HepG2 (cell line): ENCODE measurements around the gene INTS12. TPM values are rescaled to one million over a fixed set of nuclear protein-coding genes. Genes with fewer than 3 reads are reported as not detected.

Experiments used
- ATAC-seq: fragments of 200-7000 bp; cut with Tn5 transposase; 3 replicates; pipeline ENCODE4 v1.9.1; 2020; ENCODE audit warnings: mild to moderate bottlenecking, moderate library complexity
- BruUV-seq: library from RNA; stranded (reverse); fragments of 400-500 nt; replicated peaks from 2 replicates; lab custom pipeline; 2021; lab: Mats Ljungman, UMichigan
- CTCF ChIA-PET: fragments of 300-600 bp; formaldehyde crosslinking; extraction: SDS; loops from one replicate; lab custom pipeline; 2021; ENCODE audit warnings: low total read pairs, inconsistent platforms, low intra/inter-chr PET ratio; lab: Yijun Ruan, JAX
- POLR2A ChIA-PET: fragments of 350-600 bp; sonication (Branson Sonifier 250); formaldehyde crosslinking; loops from one replicate; lab custom pipeline; 2020; ENCODE audit warnings: antibody characterized with exemption, inconsistent platforms; lab: Yijun Ruan, JAX
- DNase-seq: peaks from one replicate; pipeline ENCODE4 v3.0.0-alpha.2; 2015; ENCODE audit warnings: low spot score
- FAIRE-seq: peaks from 3 replicates; lab custom pipeline; 2011; peaks lifted over from hg19 to GRCh38; lab: Jason Lieb, UNC
- H2AFZ ChIP-seq: one replicate; pipeline ENCODE4 v1.6.1; 2011; ENCODE audit warnings: low read length, inconsistent platforms
- H3K27ac ChIP-seq: fragments of 300-600 bp; 3 replicates; pipeline ENCODE4 v1.8.0; 2011; ENCODE audit warnings: mixed run types, mild to moderate bottlenecking, mixed read lengths, low read length, inconsistent platforms; ENCODE audit not compliant: insufficient read depth; ENCODE audit errors: extremely low read length
- H3K27me3 ChIP-seq, 2 experiments: fragments of 200-600 bp in 1 of 2; 2 replicates in 1 of 2; 3 replicates in 1 of 2; pipeline versions ENCODE4 v1.6.0 to v1.8.0; 2011; ENCODE audit warnings: low read length in 2 of 2, mild to moderate bottlenecking in 2 of 2, moderate library complexity in 2 of 2, inconsistent platforms in 1 of 2; ENCODE audit not compliant: insufficient read depth in 2 of 2, control insufficient read depth in 1 of 2
- H3K36me3 ChIP-seq, 2 experiments: fragments of 200-600 bp in 1 of 2; replicated peaks in 1 of 2; 2 replicates in 1 of 2; 3 replicates in 1 of 2; pipeline versions ENCODE4 v1.5.1 to v1.8.0; 2011; ENCODE audit warnings: low read length in 2 of 2, inconsistent platforms in 1 of 2; ENCODE audit not compliant: insufficient read depth in 2 of 2, control insufficient read depth in 1 of 2
- H3K4me1 ChIP-seq: 2 replicates; pipeline ENCODE4 v1.5.1; 2012; ENCODE audit warnings: low read length, inconsistent platforms; ENCODE audit not compliant: insufficient read depth
- H3K4me2 ChIP-seq: 2 replicates; pipeline ENCODE4 v1.6.0; 2011; ENCODE audit warnings: low read depth, low read length, inconsistent platforms
- H3K4me3 ChIP-seq, 3 experiments: fragments of 200-600 bp in 1 of 3; sonication (generic), shearing (Covaris generic) in 1 of 3; replicated peaks in 1 of 3; 2 replicates each; pipeline ENCODE4 v1.5.1; 2011 to 2016; ENCODE audit warnings: low read length in 3 of 3, inconsistent platforms in 2 of 3, low read depth in 2 of 3, mild to moderate bottlenecking in 2 of 3, control low read depth in 1 of 3, mixed read lengths in 1 of 3; ENCODE audit not compliant: insufficient read depth in 1 of 3
- H3K79me2 ChIP-seq: one replicate; pipeline ENCODE4 v1.6.1; 2011; ENCODE audit warnings: low read length, inconsistent platforms; ENCODE audit not compliant: insufficient read depth
- H3K9ac ChIP-seq: 2 replicates; pipeline ENCODE4 v1.6.0; 2011; ENCODE audit warnings: mild to moderate bottlenecking, low read depth, low read length, inconsistent platforms; ENCODE audit not compliant: insufficient read depth
- H3K9me3 ChIP-seq: 2 replicates; pipeline ENCODE4 v1.5.1; 2012; ENCODE audit warnings: mild to moderate bottlenecking, low read length
- H4K20me1 ChIP-seq: 2 replicates; pipeline ENCODE4 v1.6.0; 2011; ENCODE audit warnings: inconsistent platforms, mild to moderate bottlenecking, low read length, moderate library complexity; ENCODE audit not compliant: insufficient read depth
- CBX1 ChIP-seq: IDR thresholded peaks from one replicate; pipeline ENCODE4 v1.6.1; 2016; ENCODE audit warnings: antibody characterized with exemption, low read depth
- MIER2 ChIP-seq: IDR thresholded peaks from 2 replicates; pipeline ENCODE4 v1.6.1; 2016; ENCODE audit warnings: missing biosample characterization, missing genetic modification reagents
- SMAD3 ChIP-seq: sonication (generic); formaldehyde crosslinking; IDR thresholded peaks from 2 replicates; pipeline ENCODE4 v1.4.0; 2020; ENCODE audit warnings: missing genetic modification reagents
- SSRP1 ChIP-seq: IDR thresholded peaks from 2 replicates; pipeline ENCODE4 v1.6.1; 2016; ENCODE audit warnings: control low read depth
- ZBTB7B ChIP-seq: sonication (generic); formaldehyde crosslinking; IDR thresholded peaks from 2 replicates; pipeline ENCODE4 v1.4.0; 2020; ENCODE audit warnings: missing genetic modification reagents
- ZNF598 ChIP-seq: sonication (generic); formaldehyde crosslinking; IDR thresholded peaks from 2 replicates; pipeline ENCODE4 v1.5.1; 2020; ENCODE audit warnings: mild to moderate bottlenecking, missing genetic modification reagents, borderline replicate concordance
- ZNF709 ChIP-seq: sonication (generic); formaldehyde crosslinking; IDR thresholded peaks from 2 replicates; pipeline ENCODE4 v1.5.0; 2020; ENCODE audit warnings: mild to moderate bottlenecking, missing genetic modification reagents
- WGBS: methylation state at CpG from one replicate; pipeline ENCODE4 v1.1.6; 2017; ENCODE audit warnings: low lambda C conversion rate; 5-methylcytosine and 5-hydroxymethylcytosine counted together
- in situ Hi-C: cut with HindIII; loops from 2 replicates; pipeline ENCODE4 v1.10.0; 2017; ENCODE audit warnings: low pct_unique_long_range_greater_than_20kb; ENCODE audit not compliant: extremely low pct_ligation_motif_present
- intact Hi-C: fragments of 100-400 bp; cut with micrococcal nuclease; formaldehyde crosslinking; loops from one replicate; pipeline ENCODE4 v1.10.0; 2022; ENCODE audit not compliant: unreplicated experiment
- polyA plus RNA-seq, 8 experiments: library from polyadenylated mRNA; depleted of rRNA in 3 of 8; stranded (reverse) in 7 of 8; unstranded in 1 of 8; fragments of >200 nt; fragmentation: Illumina TruSeq in 4 of 8; extraction: Trizol in 4 of 8; gene quantifications; 2 replicates each; pipeline versions ENCODE4 v1.2.1 to v1.2.3, GENCODE V29; 2011 to 2016; ENCODE audit warnings: low read depth in 4 of 8, missing spikeins in 1 of 8, mixed read lengths in 1 of 8; ENCODE audit not compliant: insufficient read depth in 1 of 8
- total RNA-seq, 5 experiments: library from RNA; depleted of rRNA; stranded (reverse); fragments of >200 nt; fragmentation: Illumina TruSeq; extraction: Trizol; gene quantifications; 2 replicates each; pipeline ENCODE4 v1.2.3, GENCODE V29; 2016; ENCODE audit warnings: low read depth in 1 of 5
- TF ChIP-seq, protein P1 (sequence below): sonication (generic); formaldehyde crosslinking; IDR thresholded peaks from 2 replicates; pipeline ENCODE4 v1.4.0; 2020; ENCODE audit warnings: missing genetic modification reagents
- TF ChIP-seq, protein P2 (sequence below): sonication (generic); formaldehyde crosslinking; conservative IDR thresholded peaks from 2 replicates; pipeline ENCODE4 v1.4.0; 2020; ENCODE audit warnings: missing genetic modification reagents
- TF ChIP-seq, protein P3 (sequence below): sonication (generic); formaldehyde crosslinking; conservative IDR thresholded peaks from 2 replicates; pipeline ENCODE4 v1.4.0; 2020; ENCODE audit warnings: mild to moderate bottlenecking, missing genetic modification reagents, moderate library complexity
- TF ChIP-seq, protein P4 (sequence below): sonication (generic); formaldehyde crosslinking; IDR thresholded peaks from 2 replicates; pipeline ENCODE4 v1.4.0; 2020; ENCODE audit warnings: missing genetic modification reagents

The INTS12 gene
- total and polyA plus RNA-seq, 2 of the 13 experiments (the other 11 are each of a cell fraction or from before 2014, with no cell fraction given), result 20.2 to 21.1 TPM

DNA sequence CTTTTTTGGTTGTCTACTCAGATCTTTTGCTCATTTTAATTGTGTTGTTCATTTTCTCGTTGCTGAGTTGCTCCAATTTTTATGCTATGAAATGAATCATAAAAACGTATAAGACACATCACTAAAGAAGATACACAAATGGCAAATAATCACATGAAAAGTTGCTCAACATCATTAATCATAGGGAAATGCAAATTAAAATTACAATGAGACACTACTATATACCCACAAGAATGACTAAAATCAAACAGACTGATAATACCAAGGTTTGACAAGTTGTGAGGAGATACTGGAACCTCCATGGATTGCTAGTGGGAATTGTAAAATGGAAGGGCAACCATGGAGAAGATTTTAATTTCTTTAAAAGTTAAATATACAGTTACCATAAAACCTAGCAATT, 17.1 kb upstream of the INTS12 start:
- H3K27me3 ChIP-seq, result no peaks in the 10 kb centered on the region
- TF ChIP-seq SMAD3 (CRISPR knock-in tag), result no peak
- TF ChIP-seq CBX1, result no peak
- TF ChIP-seq ZNF598 (CRISPR knock-in tag), result no peak
- TF ChIP-seq, protein P1, sequence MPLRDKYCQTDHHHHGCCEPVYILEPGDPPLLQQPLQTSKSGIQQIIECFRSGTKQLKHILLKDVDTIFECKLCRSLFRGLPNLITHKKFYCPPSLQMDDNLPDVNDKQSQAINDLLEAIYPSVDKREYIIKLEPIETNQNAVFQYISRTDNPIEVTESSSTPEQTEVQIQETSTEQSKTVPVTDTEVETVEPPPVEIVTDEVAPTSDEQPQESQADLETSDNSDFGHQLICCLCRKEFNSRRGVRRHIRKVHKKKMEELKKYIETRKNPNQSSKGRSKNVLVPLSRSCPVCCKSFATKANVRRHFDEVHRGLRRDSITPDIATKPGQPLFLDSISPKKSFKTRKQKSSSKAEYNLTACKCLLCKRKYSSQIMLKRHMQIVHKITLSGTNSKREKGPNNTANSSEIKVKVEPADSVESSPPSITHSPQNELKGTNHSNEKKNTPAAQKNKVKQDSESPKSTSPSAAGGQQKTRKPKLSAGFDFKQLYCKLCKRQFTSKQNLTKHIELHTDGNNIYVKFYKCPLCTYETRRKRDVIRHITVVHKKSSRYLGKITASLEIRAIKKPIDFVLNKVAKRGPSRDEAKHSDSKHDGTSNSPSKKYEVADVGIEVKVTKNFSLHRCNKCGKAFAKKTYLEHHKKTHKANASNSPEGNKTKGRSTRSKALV, result no peak
- no peak for TF ChIP-seq ZBTB7B (CRISPR knock-in tag)
- TF ChIP-seq, all 625 proteins: peak for 0
- Histone ChIP-seq H4K20me1 (no peaks in the 10 kb centered on the region), H3K4me3 (no peak overlapping the region), H3K27ac (no peak overlapping the region), H3K9me3 (no peaks in the 10 kb centered on the region), H2AFZ (no peak overlapping the region), H3K9ac (no peak overlapping the region), H3K4me2 (no peak overlapping the region), H3K79me2 (no peaks in the 10 kb centered on the region), H3K4me1 (no peaks in the 10 kb centered on the region), H3K36me3 (no peaks in the 10 kb centered on the region; a peak in 1 of 5 replicates)
- 72% methylated on average over 2 of the region's 2 CpGs for WGBS
- intact Hi-C loops, result no loop called here
- no peak for DNase-seq
- in situ Hi-C loops, result no loop called here
- no peak for FAIRE-seq
- no TSS peak for BruUV-seq
- CTCF ChIA-PET, result no interaction called here
- ATAC-seq, result no peak
- POLR2A ChIA-PET, result no interaction called here

DNA sequence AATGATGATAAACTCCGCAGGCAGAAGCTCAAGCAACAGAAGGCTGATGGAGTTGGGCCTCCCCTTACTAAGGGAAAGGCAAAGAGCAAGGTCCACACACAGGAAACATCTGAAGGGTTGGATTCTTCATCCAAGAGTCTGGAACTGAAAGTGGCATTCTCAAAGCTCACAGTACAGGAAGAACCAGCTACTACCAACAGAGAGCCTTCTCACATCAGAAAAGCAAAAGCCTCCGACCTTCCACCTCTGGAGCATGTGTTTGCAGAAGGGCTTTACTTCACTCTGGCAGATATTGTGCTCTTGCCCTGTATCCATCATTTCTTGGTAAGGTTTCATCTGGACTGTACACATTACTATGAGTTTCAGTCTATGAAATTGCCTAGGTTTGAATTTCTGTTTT, 10.7 kb upstream of the INTS12 start:
- Histone ChIP-seq H3K4me2 (peak overlapping the region; percentile 27; the same call in 1 of the 2 replicates), H3K27me3 (no peaks in the 10 kb centered on the region), H3K36me3 (no peaks in the 10 kb centered on the region; a peak in 2 of 5 replicates), H3K4me1 (peaks cover 8% of the 10 kb centered on the region; the same call in 1 of the 2 replicates), H3K4me3 (no peak overlapping the region), H3K9ac (0 out of 2 replicates have a peak overlapping the region, but pooled peaks have one; percentile 29), H2AFZ (peak overlapping the region; percentile 63), H4K20me1 (no peaks in the 10 kb centered on the region), H3K27ac (peak overlapping the region; percentile 30), H3K9me3 (no peaks in the 10 kb centered on the region), H3K79me2 (peaks cover 3% of the 10 kb centered on the region)
- CTCF ChIA-PET, result no interaction called here
- no TSS peak for BruUV-seq
- in situ Hi-C loops, result no loop called here
- intact Hi-C loops, result loop anchor here (2.0 kb wide), 1 partner anchor 482 kb away; no protein-coding TSS in a partner anchor
- FAIRE-seq, result peak; percentile 63
- peak; percentile 98 for ATAC-seq
- DNase-seq, result peak; percentile 44
- WGBS, result 69% methylated on average over 2 of the region's 2 CpGs
- POLR2A ChIA-PET, result no interaction called here
- TF ChIP-seq MIER2 (no peak), ZNF709 (CRISPR knock-in tag) (no peak), SSRP1 (no peak)
- TF ChIP-seq, protein P2, sequence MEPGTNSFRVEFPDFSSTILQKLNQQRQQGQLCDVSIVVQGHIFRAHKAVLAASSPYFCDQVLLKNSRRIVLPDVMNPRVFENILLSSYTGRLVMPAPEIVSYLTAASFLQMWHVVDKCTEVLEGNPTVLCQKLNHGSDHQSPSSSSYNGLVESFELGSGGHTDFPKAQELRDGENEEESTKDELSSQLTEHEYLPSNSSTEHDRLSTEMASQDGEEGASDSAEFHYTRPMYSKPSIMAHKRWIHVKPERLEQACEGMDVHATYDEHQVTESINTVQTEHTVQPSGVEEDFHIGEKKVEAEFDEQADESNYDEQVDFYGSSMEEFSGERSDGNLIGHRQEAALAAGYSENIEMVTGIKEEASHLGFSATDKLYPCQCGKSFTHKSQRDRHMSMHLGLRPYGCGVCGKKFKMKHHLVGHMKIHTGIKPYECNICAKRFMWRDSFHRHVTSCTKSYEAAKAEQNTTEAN (CRISPR knock-in tag), result no peak
- TF ChIP-seq, protein P3, sequence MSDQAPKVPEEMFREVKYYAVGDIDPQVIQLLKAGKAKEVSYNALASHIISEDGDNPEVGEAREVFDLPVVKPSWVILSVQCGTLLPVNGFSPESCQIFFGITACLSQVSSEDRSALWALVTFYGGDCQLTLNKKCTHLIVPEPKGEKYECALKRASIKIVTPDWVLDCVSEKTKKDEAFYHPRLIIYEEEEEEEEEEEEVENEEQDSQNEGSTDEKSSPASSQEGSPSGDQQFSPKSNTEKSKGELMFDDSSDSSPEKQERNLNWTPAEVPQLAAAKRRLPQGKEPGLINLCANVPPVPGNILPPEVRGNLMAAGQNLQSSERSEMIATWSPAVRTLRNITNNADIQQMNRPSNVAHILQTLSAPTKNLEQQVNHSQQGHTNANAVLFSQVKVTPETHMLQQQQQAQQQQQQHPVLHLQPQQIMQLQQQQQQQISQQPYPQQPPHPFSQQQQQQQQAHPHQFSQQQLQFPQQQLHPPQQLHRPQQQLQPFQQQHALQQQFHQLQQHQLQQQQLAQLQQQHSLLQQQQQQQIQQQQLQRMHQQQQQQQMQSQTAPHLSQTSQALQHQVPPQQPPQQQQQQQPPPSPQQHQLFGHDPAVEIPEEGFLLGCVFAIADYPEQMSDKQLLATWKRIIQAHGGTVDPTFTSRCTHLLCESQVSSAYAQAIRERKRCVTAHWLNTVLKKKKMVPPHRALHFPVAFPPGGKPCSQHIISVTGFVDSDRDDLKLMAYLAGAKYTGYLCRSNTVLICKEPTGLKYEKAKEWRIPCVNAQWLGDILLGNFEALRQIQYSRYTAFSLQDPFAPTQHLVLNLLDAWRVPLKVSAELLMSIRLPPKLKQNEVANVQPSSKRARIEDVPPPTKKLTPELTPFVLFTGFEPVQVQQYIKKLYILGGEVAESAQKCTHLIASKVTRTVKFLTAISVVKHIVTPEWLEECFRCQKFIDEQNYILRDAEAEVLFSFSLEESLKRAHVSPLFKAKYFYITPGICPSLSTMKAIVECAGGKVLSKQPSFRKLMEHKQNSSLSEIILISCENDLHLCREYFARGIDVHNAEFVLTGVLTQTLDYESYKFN, result 0 out of 2 replicates have a peak, but pooled peaks have one; percentile 14
- TF ChIP-seq, protein P4, sequence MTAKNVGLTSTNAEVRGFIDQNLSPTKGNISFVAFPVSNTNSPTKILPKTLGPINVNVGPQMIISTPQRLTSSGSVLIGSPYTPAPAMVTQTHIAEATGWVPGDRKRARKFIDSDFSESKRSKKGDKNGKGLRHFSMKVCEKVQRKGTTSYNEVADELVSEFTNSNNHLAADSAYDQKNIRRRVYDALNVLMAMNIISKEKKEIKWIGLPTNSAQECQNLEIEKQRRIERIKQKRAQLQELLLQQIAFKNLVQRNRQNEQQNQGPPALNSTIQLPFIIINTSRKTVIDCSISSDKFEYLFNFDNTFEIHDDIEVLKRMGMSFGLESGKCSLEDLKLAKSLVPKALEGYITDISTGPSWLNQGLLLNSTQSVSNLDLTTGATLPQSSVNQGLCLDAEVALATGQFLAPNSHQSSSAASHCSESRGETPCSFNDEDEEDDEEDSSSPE (CRISPR knock-in tag), result no peak
